Activated CD4-positive, alpha-beta T cell treated with anti-CD3 and anti-CD28 coated beads, Interleukin-2, Interleukin-4, amounts not matched to agents 100 ng/mL and 50 ng/mL, durations not matched to agents 16 hours and 8 hours (primary cell): ENCODE data around the gene WSCD2.

Source experiments
- DNase-seq: peaks from one replicate; pipeline ENCODE4 v3.0.0-alpha.2; 2020; ENCODE audit warnings: low spot score

Gene WSCD2

DNA sequence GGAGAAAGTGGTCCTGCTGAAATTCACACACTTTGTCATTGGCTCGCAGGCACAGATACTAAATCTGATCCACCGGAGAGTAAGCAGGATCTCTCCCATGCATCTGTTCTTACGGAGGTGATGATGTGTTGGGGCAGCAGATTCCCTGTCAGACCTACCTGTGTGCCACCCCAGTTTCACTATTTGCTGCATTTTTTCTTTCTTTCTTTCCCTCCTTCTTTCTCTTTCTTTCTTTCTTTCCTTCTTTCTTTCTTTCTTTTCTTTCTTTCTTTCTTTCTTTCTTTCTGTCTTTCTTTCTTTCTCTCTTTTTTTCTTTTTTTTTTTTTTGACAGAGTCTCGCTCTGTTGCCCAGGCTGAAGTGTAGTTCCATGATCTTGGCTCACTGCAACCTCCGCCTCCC, 37.4 kb downstream of the WSCD2 start:
- DNase-seq: no peak

DNA sequence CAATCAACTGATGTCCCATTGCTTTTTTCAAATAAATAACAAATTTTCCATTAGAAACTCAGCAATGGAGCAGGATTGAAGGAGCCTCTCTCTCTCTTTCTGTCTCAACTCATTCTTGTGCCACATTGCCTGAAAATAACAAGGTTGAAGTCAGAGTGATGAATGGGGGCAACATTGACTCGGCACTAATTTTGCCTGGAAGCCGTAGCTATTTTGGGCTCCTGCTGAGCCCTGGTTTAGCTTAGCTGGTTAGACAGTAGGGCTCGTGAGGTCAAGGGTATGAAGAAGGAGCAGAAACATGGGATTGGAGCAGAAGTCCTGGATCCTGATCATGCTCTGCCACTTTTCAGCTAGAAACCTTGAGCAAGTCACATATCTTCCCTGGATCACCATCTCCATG, 38.9 kb downstream of the WSCD2 start:
- no peak for DNase-seq

DNA sequence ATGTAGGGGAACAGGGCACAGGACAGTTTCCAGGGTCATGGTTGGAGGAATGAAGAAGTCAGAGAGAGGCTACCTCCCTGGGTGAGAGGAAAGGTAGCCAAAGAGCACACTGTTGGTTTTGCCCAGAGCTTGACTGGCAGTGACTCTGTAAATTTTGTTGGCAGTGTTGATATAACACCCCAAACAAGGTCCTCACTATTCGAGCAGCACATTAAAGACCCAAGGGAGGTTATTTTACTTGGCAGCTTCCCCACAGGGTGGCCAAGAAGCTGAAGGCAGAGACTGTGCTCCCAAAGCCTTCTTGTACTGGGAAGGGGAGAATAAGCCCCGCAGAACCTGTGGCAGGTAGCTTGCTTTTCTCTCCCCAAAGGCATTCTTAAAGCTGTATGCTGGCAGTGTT, 40.6 kb downstream of the WSCD2 start:
- DNase-seq: no peak

DNA sequence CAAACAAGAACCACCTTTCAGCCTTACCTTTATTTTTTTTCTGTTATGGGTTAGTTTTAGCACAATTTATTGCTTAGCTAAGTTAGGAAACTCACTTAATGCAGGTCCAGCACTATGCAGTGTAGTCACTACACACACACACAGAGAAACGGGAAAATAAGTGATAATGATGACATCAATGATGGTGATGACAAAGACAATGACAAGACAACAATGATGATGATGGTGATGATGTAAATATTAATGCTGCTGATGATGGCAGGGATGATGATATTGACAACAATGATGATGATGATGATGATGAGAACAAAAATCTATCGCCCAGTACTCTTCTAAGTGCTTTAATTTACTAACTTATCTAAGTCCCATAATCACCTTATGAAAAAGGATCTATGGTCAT, 41.1 kb downstream of the WSCD2 start:
- DNase-seq: no peak

DNA sequence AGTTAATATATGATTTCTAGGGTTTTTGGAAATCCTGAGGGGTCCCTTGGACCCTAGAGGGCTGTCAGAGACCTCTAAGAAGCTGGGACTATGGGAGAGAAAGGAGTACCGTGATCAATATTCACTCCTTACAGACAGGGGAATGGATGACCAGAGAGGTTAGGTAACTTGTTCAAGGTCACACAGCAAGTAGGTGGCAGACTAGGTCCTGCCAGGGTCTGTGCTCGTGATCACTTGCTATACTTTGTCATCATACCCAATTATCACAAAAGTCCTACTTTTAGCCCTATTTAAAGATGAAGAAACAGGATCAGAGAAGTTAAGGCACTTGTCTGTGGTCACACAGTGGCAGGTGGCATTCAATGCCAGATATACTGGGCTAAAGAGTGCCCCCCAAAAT, 42.9 kb downstream of the WSCD2 start:
- DNase-seq: no peak

DNA sequence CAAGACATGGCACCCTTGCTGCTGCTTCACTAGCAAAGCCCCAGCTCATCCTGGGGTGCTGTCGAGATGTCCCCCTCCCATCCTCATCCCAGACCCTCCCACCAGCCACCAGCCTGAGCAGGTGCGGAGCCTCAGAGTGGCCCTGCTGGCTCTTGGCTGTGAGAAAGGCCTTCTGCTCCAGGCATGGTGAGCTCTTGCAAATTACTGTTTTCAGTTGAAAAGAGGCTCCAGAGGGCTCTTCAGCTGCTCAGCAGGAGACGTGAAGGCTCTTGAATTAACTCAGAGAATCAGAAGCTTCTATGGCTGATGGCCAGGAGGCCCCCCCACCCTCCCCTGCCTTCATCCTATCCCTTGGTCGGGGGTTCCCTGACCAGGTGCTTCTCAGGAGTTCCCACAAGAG, 44.1 kb downstream of the WSCD2 start:
- no peak for DNase-seq

DNA sequence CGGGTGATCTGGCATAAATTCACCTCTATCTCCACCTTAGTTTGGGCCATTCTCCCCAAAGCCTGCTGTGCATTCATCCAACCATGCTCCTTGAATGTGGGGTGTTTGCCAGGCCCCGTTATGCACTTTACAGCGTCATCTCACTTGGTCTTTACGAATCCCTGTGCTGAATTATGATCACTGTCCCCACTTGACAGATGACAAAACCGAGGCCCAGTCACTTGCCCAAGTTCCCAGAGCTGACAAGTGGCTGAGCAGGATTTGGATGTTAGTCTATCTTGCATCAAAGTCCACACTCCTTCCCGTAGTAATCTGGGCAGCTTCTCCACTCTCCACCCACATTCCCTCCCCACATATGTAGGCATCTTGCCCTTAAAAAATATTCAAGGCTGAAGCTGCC, 44.8 kb downstream of the WSCD2 start:
- no peak for DNase-seq

DNA sequence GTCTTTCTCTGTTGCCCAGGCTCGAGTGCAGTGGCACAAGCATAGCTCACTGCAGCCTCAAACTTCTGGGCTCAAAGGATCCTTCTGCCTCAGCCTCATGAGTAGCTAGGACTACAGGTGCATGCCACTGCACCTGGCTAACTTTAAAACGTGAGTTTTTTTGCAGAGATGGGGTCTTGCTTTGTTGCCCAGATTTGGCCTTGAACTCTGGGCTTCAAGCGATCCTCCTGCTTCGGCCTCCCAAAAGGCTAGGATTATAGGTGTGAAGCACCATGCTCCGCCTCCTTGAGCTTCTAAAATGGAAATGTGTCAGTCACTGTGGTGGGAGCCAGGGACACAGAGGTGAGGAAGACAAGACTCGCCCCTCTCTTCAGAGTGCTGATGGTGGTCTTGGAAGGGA, 45.6 kb downstream of the WSCD2 start:
- DNase-seq: no peak

DNA sequence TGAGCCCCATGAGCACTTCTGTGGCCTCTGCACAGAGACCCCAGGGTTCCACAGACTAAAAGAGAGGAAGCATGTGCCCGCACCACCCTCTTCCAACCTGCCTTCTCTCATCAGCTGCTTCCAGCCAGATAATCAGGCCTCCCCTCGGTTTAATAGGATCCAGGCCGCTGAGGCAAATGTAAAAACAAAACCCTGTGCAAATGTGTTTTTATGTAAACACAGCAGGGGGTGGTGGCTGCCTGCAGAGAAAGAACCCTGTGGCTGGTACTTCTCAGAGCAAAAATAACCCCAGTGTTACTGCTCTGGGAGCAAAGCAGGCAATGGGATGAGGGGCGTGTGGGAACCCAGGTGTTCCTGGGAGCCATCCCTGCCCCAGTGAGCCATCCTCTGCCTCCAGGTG, 46.2 kb downstream of the WSCD2 start:
- DNase-seq: no peak

DNA sequence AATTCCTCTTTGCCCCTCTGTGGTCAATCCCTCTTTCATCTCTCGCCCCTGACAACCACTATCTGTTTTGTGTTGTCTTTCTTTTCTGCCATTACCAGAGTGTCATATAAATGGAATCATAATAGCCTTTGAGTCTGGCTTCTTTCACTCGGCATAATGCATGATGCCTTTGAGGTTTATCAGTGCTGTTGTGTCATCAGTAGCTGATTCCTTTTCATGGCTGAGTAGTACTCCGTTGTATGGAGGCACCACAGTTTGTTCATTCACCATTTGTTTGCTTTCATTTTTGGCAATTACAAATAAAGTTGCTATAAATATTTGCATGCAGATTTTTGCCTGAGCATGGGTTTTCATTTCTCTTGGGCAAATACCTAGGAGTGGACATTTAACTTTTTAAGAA, 47.2 kb downstream of the WSCD2 start:
- DNase-seq: no peak

DNA sequence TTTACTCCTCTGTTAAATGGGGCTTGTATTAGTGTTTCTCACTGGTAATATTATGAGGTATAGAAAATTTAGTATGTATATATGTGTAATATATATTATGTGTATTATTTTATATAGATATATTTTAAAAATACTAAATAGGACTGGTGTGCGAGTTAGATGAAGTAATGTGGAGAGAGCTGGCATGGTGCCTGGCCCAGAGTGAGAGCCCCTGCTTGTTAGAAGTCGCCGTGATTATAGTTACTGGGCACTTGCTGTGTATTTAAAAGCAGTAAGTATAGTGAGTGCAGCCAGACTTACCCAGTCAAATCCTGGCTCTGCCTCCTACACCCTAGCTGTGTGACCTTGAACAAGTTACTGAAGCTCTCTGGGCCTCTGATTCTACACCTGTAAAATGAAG, 48.0 kb downstream of the WSCD2 start:
- DNase-seq: no peak

DNA sequence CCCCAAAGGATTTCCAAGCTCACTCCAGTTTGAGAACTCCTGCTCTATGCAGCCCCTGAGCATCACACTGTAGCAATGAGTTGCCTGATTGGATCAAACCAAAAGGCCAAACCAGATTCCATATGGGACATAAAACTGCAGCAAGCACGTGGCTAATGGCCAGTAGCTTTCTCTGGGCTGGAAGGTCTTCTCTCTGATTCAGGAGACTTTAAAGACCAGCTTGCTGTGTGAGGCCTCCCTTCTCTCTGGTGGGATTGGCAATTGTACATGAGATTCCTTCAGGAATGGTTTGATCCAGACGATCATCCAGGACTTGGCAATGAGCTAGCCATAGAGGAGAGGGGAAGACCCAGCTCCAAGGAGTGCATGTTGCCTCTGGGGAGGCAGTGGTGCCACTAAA, 50.2 kb downstream of the WSCD2 start:
- DNase-seq: no peak

DNA sequence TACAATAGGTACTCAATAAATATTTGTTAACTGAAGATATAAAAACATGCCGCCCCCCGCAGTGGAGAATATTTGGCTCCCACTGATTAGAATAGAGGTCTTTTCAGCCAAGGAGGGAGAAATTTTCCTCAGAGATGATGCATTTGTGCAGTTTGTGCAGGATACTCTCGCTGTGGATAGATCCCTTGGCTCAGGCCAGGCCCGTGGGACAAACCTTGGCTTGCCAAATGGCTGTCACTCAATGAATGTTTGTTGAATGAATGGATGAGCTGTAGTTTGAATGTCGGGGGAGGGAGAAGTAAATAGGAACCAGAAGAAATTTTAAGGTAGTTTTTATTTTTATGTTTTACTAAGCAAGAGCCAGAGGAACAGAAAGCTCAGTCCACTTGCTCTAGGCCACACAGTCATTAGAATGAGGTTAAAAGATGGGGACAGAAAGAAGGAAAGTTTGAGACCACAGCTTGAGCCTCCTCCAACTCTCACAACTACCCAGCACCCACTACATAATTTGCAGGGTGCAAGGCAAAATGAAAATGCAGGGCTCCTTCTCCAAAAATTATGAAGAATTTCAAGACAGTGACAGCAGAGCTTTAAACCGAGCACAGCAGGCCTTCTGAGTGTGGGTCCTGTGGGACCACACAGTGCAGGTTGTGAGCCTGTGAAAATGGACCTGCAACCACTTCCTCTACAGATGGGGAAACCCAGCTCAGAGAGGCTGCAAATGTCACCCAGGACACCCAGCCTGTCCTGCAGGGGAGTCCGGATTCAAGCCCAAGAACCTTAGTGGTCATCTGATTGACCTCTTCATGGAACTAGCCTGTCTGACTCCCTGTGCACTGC, 51.4 kb downstream of the WSCD2 start:
- DNase-seq: no peak

DNA sequence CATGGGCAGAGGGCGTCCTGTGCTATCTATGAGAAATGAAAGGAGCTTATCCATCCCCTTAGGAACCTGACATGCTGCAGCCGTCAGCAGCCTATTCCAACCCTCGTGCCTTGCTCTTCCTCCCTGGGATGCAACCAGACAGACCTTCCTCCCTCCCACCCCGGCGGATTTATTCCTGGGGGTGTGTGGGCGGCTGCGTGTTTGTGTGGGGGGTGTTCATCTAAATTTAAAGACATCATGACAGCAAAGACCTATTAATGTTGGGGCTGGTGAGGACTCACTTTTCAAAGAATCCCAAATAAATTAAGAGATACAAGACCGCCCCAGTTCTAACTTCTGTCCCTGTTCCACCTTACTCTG, 52.0 kb downstream of the WSCD2 start:
- DNase-seq: no peak

DNA sequence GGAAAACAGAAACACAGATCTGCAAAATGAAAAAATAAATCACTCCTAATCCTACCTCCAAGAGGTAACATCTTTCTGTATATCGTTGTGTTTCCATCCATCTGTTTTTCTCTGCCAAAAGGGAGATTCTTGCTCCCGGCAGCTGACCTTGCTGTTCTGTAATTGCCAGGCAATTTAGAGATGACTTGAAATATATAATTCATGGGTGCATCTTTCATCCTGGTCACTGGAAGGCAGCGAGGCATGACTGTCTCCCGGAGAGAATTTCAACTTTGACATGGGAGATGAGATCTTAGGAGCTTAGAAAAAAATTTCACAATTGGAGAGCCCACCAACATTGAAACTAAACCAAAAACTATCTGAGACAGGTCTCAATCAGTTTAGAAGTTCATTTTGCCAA, 53.0 kb downstream of the WSCD2 start:
- DNase-seq: no peak

DNA sequence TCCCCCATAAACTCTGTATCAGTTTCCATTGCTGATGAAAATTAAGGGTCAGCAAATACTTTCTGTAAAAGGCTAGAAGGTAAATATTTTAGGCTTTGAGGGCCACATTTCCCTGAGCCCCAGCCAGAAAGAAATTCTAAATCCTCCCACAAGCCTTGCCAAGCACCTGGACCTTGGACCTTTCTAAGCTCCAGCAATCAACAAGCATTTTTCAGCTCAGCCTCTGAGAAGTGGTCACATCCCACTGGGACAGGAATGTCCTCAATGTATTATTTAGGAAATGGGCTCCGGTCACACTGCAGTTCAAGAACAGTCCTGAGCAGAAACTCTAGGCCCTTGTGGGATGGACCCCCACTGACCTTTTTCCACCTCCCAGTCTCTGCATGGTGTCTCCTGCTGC, 55.9 kb downstream of the WSCD2 start:
- DNase-seq: no peak

DNA sequence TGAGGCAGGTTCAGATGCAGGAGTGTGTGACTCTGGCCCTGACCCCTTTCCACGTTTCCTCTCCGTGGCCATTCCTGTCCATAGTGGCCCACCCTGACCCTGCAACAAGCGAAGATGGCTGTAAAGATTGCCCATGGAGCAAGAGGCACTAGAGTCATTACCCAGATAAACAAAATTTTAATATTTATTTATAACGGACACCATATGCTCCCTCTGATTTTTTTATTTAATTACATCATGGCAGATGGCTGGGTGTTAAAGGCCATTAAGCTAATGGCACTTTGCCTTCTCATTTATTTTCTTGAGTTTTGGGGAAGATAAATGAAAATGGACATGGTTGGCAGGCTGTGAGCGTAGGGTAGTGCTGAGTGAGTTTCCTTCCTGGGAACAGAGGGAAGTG, 58.7 kb downstream of the WSCD2 start:
- no peak for DNase-seq

DNA sequence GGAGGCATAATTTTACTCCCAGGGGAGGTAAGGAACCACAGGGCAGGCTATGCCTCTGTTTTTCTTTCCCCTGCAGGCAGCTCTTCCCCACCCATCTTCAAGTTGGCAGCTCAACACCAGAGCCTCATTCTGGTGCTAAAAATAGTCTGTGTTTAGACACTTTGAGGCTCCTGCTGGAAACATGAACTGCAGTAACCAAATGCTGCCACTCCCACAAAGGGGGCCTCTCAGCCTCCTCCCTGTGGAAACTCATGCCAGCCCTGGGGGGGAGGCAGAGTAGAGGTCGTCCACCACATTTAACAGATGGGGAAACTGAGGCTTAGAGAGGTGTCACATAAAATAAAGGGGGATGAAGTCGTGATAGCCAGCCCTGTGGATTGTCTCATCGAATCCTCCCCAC, 61.4 kb downstream of the WSCD2 start:
- no peak for DNase-seq

DNA sequence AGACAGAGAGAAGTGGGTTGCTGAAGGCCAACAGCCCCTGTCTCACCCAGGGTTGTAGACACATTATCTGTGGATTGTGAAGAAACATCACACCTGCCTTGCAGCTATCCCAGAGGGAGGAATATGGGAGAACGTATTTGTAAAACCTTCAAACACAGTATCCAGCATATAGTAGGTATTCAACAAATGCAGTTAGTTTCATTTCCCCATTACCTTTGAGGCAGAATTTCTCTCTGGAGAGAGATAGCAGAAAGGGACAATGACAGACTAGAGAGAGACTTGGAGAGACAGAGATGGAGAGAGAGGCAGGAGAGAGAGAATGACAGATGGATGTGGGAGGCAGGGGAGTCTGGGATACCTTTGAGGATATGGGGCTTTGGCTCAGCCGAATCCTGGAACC, 62.0 kb downstream of the WSCD2 start:
- DNase-seq: no peak

DNA sequence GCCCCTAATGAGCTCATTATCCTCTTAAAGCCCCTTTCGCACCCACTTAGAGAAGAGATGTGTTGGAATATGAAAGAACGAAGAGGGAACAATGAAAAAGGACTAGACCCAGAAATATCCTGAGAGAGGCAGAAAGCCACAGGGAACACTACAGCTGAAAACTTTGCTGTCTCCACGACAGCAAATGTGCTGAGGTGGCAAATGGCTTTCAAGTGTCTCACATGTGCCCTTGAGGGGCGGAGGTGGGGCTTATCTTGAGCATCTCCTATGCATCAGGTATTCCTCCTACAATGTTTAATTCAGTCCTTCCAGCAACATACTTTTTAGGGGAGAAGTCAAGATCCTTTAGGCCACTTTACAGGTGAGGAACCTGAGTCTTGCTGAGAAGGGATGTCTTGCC, 62.9 kb downstream of the WSCD2 start:
- no peak for DNase-seq

DNA sequence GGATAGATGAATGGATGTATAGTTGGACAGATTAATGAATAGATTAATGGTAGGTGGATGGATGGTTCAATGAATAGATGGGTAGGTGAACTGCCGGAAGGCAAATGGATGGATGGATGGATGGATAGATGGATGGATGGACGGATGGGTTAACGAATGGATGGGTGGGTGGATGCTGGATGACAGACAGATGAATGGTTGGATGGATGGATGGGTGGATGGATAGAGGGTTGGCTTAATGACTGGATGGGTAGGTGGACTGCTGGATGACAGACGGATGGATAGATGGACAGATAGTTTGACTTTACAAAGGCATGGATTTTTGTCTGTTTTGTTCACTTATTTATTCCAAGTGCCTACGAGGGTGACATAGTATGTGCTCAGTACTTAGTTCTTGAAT, 64.4 kb downstream of the WSCD2 start:
- no peak for DNase-seq

DNA sequence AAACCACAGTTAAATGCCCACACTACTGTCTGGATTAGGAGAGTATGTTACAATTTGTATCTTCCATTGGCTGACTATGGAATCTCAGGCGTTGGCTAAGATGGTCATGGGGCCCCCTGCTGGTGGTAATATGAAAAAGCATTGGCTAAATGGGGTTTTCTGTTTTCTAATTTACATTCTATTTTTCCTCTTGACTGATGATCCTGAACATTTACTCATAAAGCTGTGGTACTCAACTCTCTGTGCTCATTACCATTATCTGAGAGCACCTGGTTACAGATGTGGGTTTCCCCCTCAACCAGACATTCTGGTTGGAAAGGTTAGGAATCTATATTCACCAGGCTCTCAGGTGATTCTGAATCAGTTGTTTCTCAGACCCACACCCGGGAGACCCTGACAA, 64.8 kb downstream of the WSCD2 start:
- peak; percentile 21 for DNase-seq

DNA sequence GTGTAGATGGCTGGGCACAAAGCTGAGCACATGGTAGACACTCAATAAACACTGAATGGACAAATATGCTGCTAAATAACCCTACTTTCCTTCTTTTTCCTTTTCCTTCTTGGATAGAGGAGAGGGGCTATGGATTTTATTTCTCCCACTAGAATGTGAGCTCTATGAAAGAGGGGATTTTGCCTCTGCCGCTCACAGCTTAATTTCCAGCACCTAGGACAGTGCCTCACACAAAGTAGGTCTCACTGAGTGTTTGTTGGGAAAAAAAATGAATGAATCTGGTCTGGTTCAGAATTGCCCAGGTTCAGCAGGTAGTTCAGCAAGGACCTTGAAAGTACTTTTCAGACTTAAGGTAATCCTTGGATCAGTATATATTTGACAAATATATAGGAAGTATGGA, 65.5 kb downstream of the WSCD2 start:
- DNase-seq: no peak

DNA sequence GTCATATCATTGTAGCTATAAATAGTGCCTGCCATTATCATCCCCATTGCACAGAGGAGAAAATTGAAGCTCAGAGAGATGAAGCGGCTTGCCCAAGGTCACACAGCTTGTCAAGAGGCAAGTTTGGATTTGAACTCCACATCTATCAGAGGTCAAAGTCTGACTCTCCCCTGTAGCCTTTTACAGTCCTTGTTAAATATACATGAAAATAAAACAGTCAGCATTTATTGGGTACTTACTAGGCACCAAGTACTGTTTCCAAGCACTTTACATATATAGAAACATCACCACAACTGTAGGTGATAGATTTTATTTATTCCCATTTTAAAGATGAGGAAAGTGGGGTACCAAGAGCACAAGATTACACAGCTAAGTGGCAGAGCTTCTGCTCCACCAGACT, 67.2 kb downstream of the WSCD2 start:
- DNase-seq: no peak

DNA sequence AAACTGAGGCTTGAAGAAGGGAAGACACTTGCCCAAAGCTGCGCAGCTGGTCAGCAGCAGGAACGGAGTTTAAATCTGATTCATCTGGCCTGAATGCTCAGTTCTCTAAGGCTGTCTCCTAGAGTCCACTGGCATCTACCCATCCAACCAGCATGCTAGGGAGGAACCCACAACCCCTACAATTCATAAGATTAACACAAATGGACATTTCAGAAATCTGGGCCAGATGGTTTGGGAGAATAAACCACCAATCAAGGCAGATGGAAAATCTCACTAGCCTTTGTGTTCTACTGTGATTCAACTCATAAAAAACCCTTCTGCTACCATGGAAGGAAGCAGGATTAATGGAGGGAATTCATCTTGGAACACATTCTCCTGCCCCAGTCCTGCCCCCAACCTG, 67.8 kb downstream of the WSCD2 start:
- no peak for DNase-seq
